ENCODE measurements around the gene KLK14. TPM values are rescaled to one million over a fixed set of nuclear protein-coding genes. Genes with fewer than 3 reads are reported as not detected.
A peak's percentile ranks its signal among the peaks of the same experiment; 100 is the strongest.

The KLK14 gene
- total and polyA plus RNA-seq, 2 of the 8 experiments (the other 6 are each of a cell fraction or from before 2014, with no cell fraction given), result 0.09 to 1.2 TPM

DNA sequence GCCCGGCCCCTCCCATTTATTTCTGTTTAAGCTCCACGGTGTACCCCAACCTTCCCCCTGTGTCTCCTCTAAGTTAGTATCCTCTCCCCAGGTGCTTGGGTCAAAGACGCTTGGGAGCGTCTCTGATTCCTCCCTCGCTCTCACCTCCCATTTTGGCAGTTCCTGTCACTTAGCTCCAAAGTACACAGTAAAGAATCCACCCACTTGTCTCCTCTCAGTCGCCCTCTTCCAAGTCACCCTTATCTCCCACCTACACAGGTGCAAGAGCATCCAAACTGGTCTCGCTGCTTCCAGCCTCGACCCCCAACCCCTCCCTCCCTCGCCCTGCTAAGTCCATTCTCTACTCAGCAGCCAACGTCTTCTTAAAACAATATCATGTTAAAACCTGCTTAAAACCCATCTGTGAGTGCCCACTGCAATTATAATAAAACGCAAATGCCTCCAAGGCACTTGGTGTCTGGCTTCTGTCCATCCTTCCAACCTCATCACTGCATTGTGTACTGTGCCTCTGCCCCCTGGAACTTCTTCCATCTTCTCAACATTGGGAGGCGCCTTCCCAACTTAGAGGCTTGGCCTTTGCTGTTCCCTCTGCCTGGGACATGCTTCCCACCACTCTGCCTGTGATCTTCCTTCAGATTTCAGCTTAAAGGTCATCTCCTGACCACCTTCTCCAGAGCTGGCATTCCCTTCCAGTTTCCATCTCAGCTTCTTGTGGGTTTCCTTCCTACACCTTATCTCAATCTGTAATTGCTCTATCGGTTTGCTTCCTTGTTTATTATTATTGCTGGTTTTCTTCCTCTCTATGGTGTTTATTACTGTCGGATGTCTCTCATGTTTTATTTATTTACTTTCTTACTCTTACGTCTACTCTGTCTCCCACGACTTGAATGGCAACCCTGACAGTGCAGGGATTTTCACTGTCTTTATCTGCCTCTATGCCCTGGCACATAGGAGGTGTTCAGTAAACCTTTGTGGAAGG is 9.5 kb upstream of the KLK14 start:
- WGBS, 2 experiments (ENCODE audit: extremely low coverage in 1 of 2, insufficient coverage in 1 of 2, insufficient read length in 1 of 2, insufficient replicate concordance in 2 of 2, low coverage in 1 of 2, low lambda C conversion rate in 2 of 2, missing lambda C conversion rate in 1 of 2), result 83% methylated on average over 16 of the region's 16 CpGs; no CpG with 5 or more reads in 1 of the 2 experiments
- Histone ChIP-seq H3K36me3 (ENCODE audit: control insufficient read depth in 2 of 4, insufficient read depth in 4 of 4, low read length in 3 of 4) (no peaks in the 10 kb centered on the region), H3K23me2 (ENCODE audit: low read depth, low read length) (no peaks in the 10 kb centered on the region), H3K9me3 (ENCODE audit: insufficient read depth in 2 of 2, low read depth in 1 of 2, low read length in 1 of 2) (no peaks in the 10 kb centered on the region), H3K4ac (replicated peaks; ENCODE audit: insufficient read length, low read depth, low read length) (no peak overlapping the region), H4K5ac (ENCODE audit: insufficient read length, low read depth, low read length) (no peak overlapping the region), H3K18ac (ENCODE audit: extremely low read depth, low read length) (no peak overlapping the region), H2AFZ (ENCODE audit: low read length) (no peak overlapping the region), H4K8ac (ENCODE audit: extremely low read depth, insufficient read depth, low read length) (no peak overlapping the region), H3K27ac (ENCODE audit: low read depth, low read length) (no peak overlapping the region), H2BK120ac (replicated peaks; ENCODE audit: low read depth, low read length) (no peak overlapping the region), H3K4me1 (replicated peaks in 1 of 4; ENCODE audit: control insufficient read depth in 3 of 4, insufficient read depth in 4 of 4, low read length in 3 of 4) (peaks cover 0 to 5% (median 2%) of the 10 kb centered on the region in 4 experiments; a peak in 5 of 7 replicates), H3K4me3 (ENCODE audit: extremely low read depth in 1 of 4, insufficient read depth in 2 of 4, low read depth in 3 of 4, low read length in 4 of 4) (no peak overlapping the region), H2BK20ac (ENCODE audit: low read length) (no peak overlapping the region), H3K4me2 (ENCODE audit: insufficient read depth in 1 of 2, low read depth in 2 of 2, low read length in 2 of 2) (no peak overlapping the region), H2BK15ac (ENCODE audit: low read length) (no peak overlapping the region), H3K27me3 (replicated peaks in 1 of 4; ENCODE audit: control insufficient read depth in 3 of 4, extremely low read depth in 1 of 4, insufficient read depth in 3 of 4, low read length in 3 of 4) (no peaks in the 10 kb centered on the region), H3K79me2 (ENCODE audit: control insufficient read depth in 1 of 2, insufficient read depth in 2 of 2, low read length in 2 of 2) (no peaks in the 10 kb centered on the region), H3K79me1 (ENCODE audit: low read depth, low read length) (no peaks in the 10 kb centered on the region), H3K9ac (replicated peaks in 1 of 4; ENCODE audit: extremely low read depth in 1 of 4, low read depth in 3 of 4, low read length in 3 of 4) (no peak overlapping the region), H2BK5ac (ENCODE audit: low read depth, low read length) (no peak overlapping the region), H4K20me1 (replicated peaks in 1 of 2; ENCODE audit: control insufficient read depth in 1 of 2, insufficient read depth in 2 of 2, low read length in 2 of 2) (no peaks in the 10 kb centered on the region), H2AK5ac (ENCODE audit: low read depth, low read length) (0 out of 2 replicates have a peak overlapping the region, but pooled peaks have one; percentile 82), H4K91ac (replicated peaks; ENCODE audit: insufficient read length, low read length) (no peak overlapping the region), H3K14ac (ENCODE audit: insufficient read length) (no peak overlapping the region), H3K23ac (ENCODE audit: insufficient read length) (no peak overlapping the region), H2BK12ac (ENCODE audit: low read depth, low read length) (no peak overlapping the region), H3K56ac (replicated peaks; ENCODE audit: insufficient read length, low read depth, low read length) (no peak overlapping the region)
- no peak for FAIRE-seq
- POLR2A ChIA-PET (ENCODE audit: partially characterized antibody), result interaction anchor here (0.6 to 0.7 kb wide), 2 partner anchors 70 to 99 kb away, joined by 3 read pairs; no protein-coding TSS in a partner anchor
- CTCF ChIA-PET (ENCODE audit: partially characterized antibody), result interaction anchor here (0.7 to 8.3 kb wide), 4 partner anchors 44 to 554 kb away, joined by 3 to 269 read pairs (median 10); partner anchors contain the start of genes KLK10 and KLK11
- no peak for TF ChIP-seq SIRT6 (IDR thresholded peaks at IDR 0.05; ENCODE audit: low read length)
- TF ChIP-seq POU5F1 (IDR thresholded peaks at IDR 0.05; ENCODE audit: low read depth, low read length), result no peak
- TF ChIP-seq SP2 (IDR thresholded peaks at IDR 0.05; ENCODE audit: low read length), result no peak
- no peak for TF ChIP-seq BRCA1 (IDR thresholded peaks at IDR 0.05; ENCODE audit: low read depth, low read length)
- TF ChIP-seq CBX8 (IDR thresholded peaks at IDR 0.05; ENCODE audit: borderline replicate concordance, low read depth, low read length), result no peak
- TF ChIP-seq CREB1 (IDR thresholded peaks at IDR 0.05), result no peak
- no peak for TF ChIP-seq GABPA (IDR thresholded peaks at IDR 0.05; ENCODE audit: borderline replicate concordance, insufficient read depth, low read length)
- TF ChIP-seq POLR2AphosphoS5 (IDR thresholded peaks at IDR 0.05; ENCODE audit: low read depth, low read length), result no peak
- no peak for DNase-seq (ENCODE audit: low read depth in 1 of 2, low spot score in 2 of 2)
